IPS-15b (cell line): ENCODE measurements around the gene OTULIN.

ENCODE experiments used
- H3K27me3 ChIP-seq: one replicate; pipeline ENCODE4 v1.6.1; 2013; ENCODE audit warnings: low read length; ENCODE audit not compliant: control insufficient read depth, insufficient read depth
- H3K36me3 ChIP-seq: one replicate; pipeline ENCODE4 v1.6.1; 2013; ENCODE audit warnings: low read length; ENCODE audit not compliant: control insufficient read depth, insufficient read depth
- H3K4me1 ChIP-seq: one replicate; pipeline ENCODE4 v1.6.1; 2013; ENCODE audit warnings: mild to moderate bottlenecking, low read length; ENCODE audit not compliant: control insufficient read depth, insufficient read depth
- H3K4me3 ChIP-seq: one replicate; pipeline ENCODE4 v1.5.1; 2013; ENCODE audit warnings: low read depth, low read length
- H3K9ac ChIP-seq: one replicate; pipeline ENCODE4 v1.6.1; 2013; ENCODE audit warnings: low read depth, mild to moderate bottlenecking, low read length
- H3K9me3 ChIP-seq: one replicate; pipeline ENCODE4 v1.6.1; 2013; ENCODE audit warnings: mild to moderate bottlenecking, low read length; ENCODE audit not compliant: control insufficient read depth, insufficient read depth

OTULIN gene

DNA sequence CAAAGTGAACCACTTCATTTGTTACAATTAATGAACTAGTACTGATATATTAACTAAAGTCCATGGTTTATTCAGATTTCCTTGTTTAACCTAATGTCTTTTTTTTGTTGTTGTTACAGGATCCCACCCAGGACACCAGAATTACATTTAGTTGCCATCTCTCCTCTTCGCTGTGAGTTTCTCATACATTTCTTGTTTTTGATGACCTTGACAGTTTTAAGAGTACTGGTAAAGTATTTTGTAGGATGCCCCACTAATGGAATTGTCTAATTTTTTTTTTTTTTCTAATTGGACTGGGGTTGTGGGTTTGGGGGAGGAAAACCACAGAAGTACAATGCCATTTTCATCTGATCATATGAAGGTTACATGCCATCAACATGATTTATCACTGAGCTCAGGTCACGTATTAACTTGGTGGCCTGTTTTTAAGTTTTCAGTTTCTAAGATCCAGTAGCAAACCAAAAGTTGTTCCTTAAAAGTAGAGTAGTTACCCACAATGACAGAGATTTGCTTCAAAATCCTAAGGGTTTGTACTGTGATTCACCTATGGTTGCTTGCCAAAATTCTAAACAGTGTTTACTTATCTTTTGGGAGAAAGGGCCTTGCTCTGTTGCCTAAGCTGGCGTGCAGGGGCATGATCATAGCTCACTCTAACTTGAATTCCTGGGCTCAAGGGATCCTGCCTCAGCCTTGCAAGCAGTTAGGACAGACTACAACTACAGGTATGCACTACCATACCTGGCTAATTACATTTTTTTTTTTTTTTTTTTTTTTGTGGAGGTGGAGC, 4.5 kb upstream of the OTULIN start:
- Histone ChIP-seq H3K9ac (no peak overlapping the region), H3K36me3 (no peaks in the 10 kb centered on the region), H3K27me3 (peaks cover 14% of the 10 kb centered on the region), H3K4me3 (no peak overlapping the region), H3K4me1 (no peaks in the 10 kb centered on the region), H3K9me3 (no peaks in the 10 kb centered on the region)

DNA sequence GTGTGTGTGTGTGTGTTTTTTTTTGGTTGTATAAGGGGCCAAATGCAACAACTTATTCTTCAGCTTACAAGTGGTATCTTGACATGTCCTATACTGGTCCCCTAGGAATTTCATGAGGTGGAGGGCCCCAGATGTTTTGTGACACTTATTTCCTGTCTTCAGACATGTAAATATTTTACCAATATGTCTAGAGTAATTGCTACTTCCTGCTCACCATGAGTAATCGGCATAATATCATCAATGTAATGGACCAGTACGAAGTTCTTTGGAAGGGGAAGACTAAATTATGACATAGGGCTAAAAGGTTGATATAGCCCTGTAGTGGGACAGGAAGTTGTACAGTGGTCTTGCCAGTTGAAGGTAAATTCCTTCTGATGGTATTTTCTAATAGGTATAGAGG, 3.7 kb upstream of the OTULIN start:
- Histone ChIP-seq H3K4me1 (peaks cover 2% of the 10 kb centered on the region), H3K9ac (no peak overlapping the region), H3K27me3 (peaks cover 21% of the 10 kb centered on the region), H3K36me3 (no peaks in the 10 kb centered on the region), H3K9me3 (no peaks in the 10 kb centered on the region), H3K4me3 (no peak overlapping the region)

DNA sequence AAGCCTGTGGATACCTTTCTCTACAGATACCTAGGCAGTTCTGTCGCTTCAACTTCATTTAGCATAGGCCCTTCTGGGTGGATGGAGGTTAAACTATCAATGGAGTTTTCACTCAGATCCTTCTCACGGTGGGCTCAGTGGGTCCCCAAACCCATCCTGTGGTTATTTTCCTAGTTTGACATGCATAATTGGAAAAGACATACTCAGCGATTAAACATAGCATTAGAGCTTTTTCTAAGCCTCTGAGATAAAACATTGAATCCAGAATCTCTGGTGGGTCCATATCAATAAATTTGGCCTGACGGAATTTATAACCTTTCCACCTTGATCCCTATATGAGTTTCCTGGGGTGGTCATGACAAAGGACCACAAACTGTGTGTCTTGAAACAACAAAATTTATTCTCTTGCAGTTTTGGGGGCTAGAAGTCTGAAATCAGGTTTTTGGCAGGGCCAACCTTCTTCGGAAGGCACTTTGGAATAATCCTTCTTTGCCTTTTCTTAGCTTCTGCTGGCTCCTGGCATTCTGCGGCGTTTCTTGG, 1.7 kb upstream of the OTULIN start:
- Histone ChIP-seq H3K36me3 (no peaks in the 10 kb centered on the region), H3K9me3 (no peaks in the 10 kb centered on the region), H3K4me1 (peaks cover 2% of the 10 kb centered on the region), H3K9ac (no peak overlapping the region), H3K27me3 (peaks cover 24% of the 10 kb centered on the region), H3K4me3 (no peak overlapping the region)

DNA sequence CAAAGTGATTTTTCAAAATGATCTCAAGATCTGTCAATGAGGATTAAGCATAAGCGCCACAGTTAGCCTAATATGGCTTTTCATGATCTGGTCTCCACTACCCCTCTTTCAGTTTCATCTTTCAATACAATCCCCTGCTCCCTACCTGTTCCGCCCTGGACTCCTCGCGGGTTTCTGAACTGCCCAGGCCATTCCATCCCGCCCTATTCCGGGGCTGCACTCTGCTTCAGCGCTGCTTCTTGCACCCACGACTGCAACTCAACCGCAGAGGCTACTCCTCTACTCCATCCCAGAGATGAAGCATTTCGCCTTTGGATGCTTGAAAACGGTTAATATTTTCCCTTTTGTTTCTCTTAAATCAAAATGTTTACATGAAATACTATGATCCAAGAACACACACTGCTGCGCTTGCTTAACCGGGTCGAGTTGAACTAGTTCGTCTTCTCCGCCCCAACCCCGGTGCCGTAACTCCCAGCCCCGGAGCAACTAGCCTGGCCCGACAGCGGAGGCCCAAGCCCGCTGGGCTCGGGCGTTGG, 716 bp upstream of the OTULIN start:
- peaks cover 24% of the 10 kb centered on the region for H3K27me3 ChIP-seq
- H3K9ac ChIP-seq, result peak overlapping the region; percentile 66
- H3K36me3 ChIP-seq, result no peaks in the 10 kb centered on the region
- peaks cover 2% of the 10 kb centered on the region for H3K4me1 ChIP-seq
- H3K9me3 ChIP-seq, result no peaks in the 10 kb centered on the region
- H3K4me3 ChIP-seq, result peak overlapping the region; percentile 82

DNA sequence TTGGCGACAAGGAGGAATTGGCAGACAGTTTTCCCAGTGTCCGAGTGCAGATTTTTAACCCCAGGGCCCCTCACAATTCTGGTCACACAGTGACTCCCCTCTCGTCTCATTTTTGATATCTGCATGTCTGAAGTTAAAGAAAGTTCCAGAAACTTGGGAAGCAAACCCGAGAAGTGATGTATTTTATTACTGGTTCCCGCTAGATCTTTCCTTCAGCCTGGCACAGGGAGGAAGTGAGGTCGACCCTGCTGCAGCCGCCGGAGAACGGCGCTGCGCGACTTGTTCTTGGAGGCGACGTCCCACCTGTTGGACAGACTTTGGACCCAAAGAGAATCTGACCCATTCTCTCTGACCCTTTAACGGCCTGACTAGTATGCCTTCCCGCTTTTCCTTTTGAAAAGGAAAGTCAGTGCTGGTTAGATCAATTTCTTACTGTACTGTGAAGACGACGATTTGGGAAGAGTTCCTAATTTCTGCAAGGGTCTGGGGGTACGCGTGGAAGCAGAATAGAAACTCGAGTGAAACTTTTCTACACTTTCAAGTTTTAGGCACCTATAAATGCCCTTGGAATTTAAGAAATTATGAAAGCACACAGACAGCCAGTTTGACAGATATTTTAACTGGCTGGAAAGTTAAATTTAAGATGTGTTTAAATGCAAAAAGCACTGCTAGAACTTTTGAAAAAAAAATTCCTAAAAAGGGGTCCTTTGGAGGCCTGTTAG, 744 bp downstream of the OTULIN start:
- Histone ChIP-seq H3K9ac (no peak overlapping the region), H3K36me3 (no peaks in the 10 kb centered on the region), H3K9me3 (no peaks in the 10 kb centered on the region), H3K4me1 (peaks cover 2% of the 10 kb centered on the region), H3K4me3 (peak overlapping the region; percentile 82), H3K27me3 (peaks cover 24% of the 10 kb centered on the region)

DNA sequence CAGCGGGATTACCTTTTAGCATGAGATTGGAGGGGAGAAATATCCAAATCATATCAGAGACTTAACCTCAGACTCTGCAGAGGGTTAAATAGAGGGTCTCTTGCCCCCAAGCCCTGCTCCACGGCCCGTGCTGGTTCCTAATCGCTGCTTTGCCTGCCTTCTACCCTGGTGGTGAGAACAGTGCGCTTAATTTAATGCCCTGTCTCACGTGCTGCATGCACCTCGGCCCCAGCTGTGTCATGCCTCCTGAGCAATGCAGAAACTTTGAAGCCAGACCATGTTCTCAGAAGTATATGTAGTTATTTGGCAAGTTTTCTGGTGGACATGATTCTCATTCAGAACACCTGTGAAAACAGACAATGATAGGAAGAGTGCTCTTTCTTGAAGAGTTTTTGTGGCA, 1.4 kb downstream of the OTULIN start:
- no peak overlapping the region for H3K9ac ChIP-seq
- peaks cover 24% of the 10 kb centered on the region for H3K27me3 ChIP-seq
- peaks cover 2% of the 10 kb centered on the region for H3K4me1 ChIP-seq
- no peaks in the 10 kb centered on the region for H3K9me3 ChIP-seq
- no peaks in the 10 kb centered on the region for H3K36me3 ChIP-seq
- H3K4me3 ChIP-seq, result no peak overlapping the region

DNA sequence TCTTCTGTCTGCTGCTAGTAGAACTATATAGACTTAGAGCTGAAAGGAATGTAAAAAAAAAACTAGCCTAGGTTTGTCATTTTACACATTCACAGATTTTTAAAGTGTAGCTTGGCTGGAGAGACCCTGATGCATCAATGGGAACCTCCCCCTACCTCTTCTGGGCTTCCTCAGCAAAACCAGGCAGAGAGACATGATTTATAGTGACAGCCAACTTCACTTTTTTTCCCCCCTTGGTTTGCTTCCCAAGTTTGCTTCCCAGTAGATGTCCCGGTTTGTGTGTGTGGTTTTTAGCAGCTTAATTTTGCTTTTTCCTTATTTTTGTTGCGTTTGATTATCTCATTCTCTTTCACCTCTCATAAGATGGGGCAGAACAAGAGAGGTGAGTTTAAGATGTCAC, 1.8 kb downstream of the OTULIN start:
- no peak overlapping the region for H3K9ac ChIP-seq
- H3K9me3 ChIP-seq, result no peaks in the 10 kb centered on the region
- H3K4me3 ChIP-seq, result no peak overlapping the region
- peaks cover 24% of the 10 kb centered on the region for H3K27me3 ChIP-seq
- H3K36me3 ChIP-seq, result no peaks in the 10 kb centered on the region
- peaks cover 2% of the 10 kb centered on the region for H3K4me1 ChIP-seq

DNA sequence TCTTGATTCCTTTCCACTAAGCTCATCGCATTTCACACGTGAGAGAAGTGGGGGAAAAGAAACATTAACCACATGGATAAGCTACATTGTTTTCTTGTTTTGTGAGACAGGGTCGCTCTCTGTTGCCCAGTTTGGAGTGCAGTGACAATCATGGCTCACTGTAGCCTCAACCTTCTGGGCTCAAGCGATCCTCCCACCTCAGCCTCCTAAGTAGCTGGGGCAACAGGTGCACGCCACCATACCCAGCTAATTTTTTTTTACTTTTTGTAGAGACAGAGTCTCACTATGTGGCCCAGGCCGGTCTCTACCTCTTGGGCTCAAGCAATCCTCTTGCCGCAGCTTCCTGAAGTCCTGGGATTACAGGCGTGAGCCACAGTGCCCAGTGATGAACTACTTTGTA, 2.8 kb downstream of the OTULIN start:
- no peaks in the 10 kb centered on the region for H3K9me3 ChIP-seq
- H3K4me1 ChIP-seq, result peaks cover 2% of the 10 kb centered on the region
- H3K4me3 ChIP-seq, result no peak overlapping the region
- H3K9ac ChIP-seq, result no peak overlapping the region
- peaks cover 24% of the 10 kb centered on the region for H3K27me3 ChIP-seq
- H3K36me3 ChIP-seq, result no peaks in the 10 kb centered on the region

DNA sequence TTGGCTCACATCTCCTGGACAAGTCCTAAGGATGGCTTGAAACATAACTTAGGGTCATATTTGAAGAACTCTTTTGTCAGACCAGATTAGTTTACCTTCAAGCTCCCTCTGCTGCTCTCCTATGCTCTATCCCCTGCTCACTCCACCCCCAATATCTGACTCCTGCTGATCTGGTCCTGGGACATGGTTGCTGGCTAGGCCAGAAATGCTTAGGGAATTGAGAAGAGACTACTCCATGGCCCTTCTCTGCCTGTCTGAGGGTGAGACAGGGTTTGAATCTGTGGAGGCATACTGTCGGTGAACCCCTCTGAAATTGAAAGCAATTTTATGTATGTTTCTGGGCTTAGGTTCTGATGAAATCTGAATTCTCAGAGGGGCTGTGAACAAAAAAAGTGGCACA, 3.3 kb downstream of the OTULIN start:
- H3K36me3 ChIP-seq, result no peaks in the 10 kb centered on the region
- H3K4me1 ChIP-seq, result peaks cover 2% of the 10 kb centered on the region
- H3K4me3 ChIP-seq, result no peak overlapping the region
- H3K9ac ChIP-seq, result no peak overlapping the region
- H3K9me3 ChIP-seq, result no peaks in the 10 kb centered on the region
- H3K27me3 ChIP-seq, result peaks cover 21% of the 10 kb centered on the region

DNA sequence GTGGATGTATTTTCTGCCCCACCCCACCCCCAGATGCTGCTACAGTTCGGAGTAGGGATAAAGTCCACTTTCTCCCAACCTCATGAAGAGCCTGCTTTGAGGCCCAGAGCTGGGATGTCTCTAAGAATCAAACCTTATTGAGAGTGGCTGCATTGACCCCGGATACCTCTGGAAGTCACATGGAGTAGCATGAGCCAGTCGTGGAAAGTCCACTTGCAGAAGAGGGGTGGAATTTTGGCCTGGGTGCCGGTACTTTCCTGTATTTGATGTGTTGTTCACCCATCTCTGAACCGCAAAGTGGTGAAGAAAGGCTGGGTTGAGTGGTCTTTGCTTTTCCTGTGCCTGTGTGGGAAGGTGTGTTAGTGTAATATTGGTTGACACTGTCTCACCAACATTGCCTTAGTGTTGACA, 3.7 kb downstream of the OTULIN start:
- H3K9ac ChIP-seq, result no peak overlapping the region
- no peaks in the 10 kb centered on the region for H3K36me3 ChIP-seq
- no peaks in the 10 kb centered on the region for H3K9me3 ChIP-seq
- H3K4me3 ChIP-seq, result no peak overlapping the region
- H3K4me1 ChIP-seq, result peaks cover 2% of the 10 kb centered on the region
- H3K27me3 ChIP-seq, result peaks cover 17% of the 10 kb centered on the region

DNA sequence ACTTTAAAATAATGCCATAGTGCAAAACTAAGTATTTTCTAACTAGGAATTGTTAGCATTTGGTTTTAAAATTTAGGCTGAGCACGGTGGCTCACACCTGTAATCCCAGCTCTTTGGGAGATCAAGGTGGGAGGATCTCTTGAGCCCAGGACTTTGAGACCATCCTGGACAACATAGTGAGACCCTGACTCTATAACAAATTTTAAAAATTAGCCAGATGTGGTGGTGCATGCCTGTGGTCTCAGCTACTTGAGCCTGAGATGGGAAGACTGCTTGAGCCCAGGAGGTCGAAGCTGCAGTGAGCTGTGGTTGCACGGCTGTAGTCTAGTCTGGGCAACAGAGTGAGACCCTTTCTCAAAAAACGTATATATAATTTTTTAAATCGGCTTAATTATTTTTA, 4.9 kb downstream of the OTULIN start:
- Histone ChIP-seq H3K36me3 (no peaks in the 10 kb centered on the region), H3K9me3 (no peaks in the 10 kb centered on the region), H3K27me3 (peaks cover 10% of the 10 kb centered on the region), H3K9ac (no peak overlapping the region), H3K4me3 (no peak overlapping the region), H3K4me1 (peaks cover 2% of the 10 kb centered on the region)

DNA sequence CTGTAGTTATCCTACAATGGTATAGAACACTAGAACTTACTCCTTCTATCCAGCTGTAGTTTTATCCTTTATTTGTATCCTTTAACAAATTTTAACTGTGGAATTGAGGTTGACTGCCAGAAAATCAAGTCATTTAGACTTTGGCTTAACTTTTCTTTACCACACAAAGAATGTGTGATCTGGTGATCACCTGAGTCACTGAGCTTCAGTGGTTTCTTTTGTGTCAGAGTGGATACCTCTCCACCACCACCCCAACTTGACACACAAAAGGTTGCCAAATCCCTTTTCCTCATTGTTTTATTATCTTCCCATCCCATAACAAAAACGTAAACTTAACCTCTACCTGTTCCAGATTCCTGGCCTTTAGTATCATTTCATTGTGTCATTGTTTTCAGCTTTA, 5.5 kb downstream of the OTULIN start:
- H3K9me3 ChIP-seq, result no peaks in the 10 kb centered on the region
- H3K4me3 ChIP-seq, result no peak overlapping the region
- peaks cover 10% of the 10 kb centered on the region for H3K27me3 ChIP-seq
- H3K36me3 ChIP-seq, result no peaks in the 10 kb centered on the region
- peaks cover 2% of the 10 kb centered on the region for H3K4me1 ChIP-seq
- H3K9ac ChIP-seq, result no peak overlapping the region
